ENCODE data around the gene POLA1.

DNA sequence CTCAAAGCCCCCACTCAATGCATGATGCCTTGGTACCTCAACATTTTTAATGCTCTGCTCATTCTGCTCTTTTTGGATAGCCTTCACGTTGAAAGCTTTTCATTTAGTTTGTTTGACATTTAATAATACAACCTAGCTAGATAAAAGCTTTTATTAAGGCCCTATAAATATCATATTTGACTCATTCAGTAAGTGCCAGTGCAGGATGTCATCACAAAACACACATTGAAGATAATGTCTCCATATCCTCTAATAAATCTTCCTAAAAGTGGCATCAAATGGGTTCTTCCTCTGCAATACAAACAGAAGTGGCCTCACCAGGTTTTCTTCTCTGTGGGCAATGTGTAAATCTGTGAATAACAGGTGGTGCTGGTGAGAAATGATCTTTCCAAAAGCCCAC lies 34.6 kb upstream of the POLA1 start:
- TF ChIP-seq, protein P1, sequence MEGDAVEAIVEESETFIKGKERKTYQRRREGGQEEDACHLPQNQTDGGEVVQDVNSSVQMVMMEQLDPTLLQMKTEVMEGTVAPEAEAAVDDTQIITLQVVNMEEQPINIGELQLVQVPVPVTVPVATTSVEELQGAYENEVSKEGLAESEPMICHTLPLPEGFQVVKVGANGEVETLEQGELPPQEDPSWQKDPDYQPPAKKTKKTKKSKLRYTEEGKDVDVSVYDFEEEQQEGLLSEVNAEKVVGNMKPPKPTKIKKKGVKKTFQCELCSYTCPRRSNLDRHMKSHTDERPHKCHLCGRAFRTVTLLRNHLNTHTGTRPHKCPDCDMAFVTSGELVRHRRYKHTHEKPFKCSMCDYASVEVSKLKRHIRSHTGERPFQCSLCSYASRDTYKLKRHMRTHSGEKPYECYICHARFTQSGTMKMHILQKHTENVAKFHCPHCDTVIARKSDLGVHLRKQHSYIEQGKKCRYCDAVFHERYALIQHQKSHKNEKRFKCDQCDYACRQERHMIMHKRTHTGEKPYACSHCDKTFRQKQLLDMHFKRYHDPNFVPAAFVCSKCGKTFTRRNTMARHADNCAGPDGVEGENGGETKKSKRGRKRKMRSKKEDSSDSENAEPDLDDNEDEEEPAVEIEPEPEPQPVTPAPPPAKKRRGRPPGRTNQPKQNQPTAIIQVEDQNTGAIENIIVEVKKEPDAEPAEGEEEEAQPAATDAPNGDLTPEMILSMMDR (tag by site-specific recombination; IDR thresholded peaks at IDR 0.05): no peak
- TF ChIP-seq ZNF544 (tag by site-specific recombination; IDR thresholded peaks at IDR 0.05): no peak
- TF ChIP-seq HOXA7 (CRISPR knock-in tag; IDR thresholded peaks at IDR 0.05; ENCODE audit: borderline replicate concordance): no peak
- no peak for TF ChIP-seq SALL2 (tag by site-specific recombination; IDR thresholded peaks at IDR 0.05; ENCODE audit: borderline replicate concordance)
- no peak for TF ChIP-seq ZNF785 (tag by site-specific recombination; IDR thresholded peaks at IDR 0.05)
- TF ChIP-seq SP3 (tag by site-specific recombination; IDR thresholded peaks at IDR 0.05): no peak
- TF ChIP-seq ZNF664 (tag by site-specific recombination; IDR thresholded peaks at IDR 0.05): no peak
- TF ChIP-seq, protein P2, sequence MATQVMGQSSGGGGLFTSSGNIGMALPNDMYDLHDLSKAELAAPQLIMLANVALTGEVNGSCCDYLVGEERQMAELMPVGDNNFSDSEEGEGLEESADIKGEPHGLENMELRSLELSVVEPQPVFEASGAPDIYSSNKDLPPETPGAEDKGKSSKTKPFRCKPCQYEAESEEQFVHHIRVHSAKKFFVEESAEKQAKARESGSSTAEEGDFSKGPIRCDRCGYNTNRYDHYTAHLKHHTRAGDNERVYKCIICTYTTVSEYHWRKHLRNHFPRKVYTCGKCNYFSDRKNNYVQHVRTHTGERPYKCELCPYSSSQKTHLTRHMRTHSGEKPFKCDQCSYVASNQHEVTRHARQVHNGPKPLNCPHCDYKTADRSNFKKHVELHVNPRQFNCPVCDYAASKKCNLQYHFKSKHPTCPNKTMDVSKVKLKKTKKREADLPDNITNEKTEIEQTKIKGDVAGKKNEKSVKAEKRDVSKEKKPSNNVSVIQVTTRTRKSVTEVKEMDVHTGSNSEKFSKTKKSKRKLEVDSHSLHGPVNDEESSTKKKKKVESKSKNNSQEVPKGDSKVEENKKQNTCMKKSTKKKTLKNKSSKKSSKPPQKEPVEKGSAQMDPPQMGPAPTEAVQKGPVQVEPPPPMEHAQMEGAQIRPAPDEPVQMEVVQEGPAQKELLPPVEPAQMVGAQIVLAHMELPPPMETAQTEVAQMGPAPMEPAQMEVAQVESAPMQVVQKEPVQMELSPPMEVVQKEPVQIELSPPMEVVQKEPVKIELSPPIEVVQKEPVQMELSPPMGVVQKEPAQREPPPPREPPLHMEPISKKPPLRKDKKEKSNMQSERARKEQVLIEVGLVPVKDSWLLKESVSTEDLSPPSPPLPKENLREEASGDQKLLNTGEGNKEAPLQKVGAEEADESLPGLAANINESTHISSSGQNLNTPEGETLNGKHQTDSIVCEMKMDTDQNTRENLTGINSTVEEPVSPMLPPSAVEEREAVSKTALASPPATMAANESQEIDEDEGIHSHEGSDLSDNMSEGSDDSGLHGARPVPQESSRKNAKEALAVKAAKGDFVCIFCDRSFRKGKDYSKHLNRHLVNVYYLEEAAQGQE (tag by site-specific recombination; IDR thresholded peaks at IDR 0.05): no peak
- TF ChIP-seq, protein P3, sequence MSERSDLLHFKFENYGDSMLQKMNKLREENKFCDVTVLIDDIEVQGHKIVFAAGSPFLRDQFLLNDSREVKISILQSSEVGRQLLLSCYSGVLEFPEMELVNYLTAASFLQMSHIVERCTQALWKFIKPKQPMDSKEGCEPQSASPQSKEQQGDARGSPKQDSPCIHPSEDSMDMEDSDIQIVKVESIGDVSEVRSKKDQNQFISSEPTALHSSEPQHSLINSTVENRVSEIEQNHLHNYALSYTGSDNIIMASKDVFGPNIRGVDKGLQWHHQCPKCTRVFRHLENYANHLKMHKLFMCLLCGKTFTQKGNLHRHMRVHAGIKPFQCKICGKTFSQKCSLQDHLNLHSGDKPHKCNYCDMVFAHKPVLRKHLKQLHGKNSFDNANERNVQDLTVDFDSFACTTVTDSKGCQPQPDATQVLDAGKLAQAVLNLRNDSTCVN (tag by site-specific recombination; optimal IDR thresholded peaks at IDR 0.05): no peak
- no peak for TF ChIP-seq ZNF140 (tag by site-specific recombination; IDR thresholded peaks at IDR 0.05)
